ENCODE results near the gene TAF1B. TPM values are rescaled to one million over a fixed set of nuclear protein-coding genes. Genes with fewer than 3 reads are reported as not detected.

Gene TAF1B
- total and polyA plus RNA-seq, 2 donors (not counting 1 experiment from before 2014, with no cell fraction given) = 19.5 to 32.9 TPM

DNA sequence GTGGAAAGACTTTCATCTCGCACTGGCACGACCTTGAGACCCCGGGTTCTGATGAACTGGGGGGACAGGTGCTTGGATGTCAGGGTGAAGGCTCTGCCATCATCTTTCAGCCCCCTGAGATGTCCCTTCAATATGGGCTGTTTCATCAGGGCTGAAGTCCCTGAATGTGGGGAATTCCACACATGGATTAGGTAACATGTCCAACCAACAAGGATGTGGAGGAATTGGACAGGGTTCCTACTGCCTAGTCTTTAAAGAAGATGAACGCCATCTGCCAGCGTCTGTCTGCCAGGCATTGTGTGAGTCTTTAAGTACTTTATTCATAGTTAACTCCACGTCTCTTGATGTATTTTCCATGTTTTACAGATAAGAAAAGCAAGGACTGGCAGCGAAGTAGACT lies 102.3 kb downstream of the TAF1B start:
- no peak overlapping the region for H3K4me2 ChIP-seq (ENCODE audit: extremely low read depth, insufficient read depth, low read length)
- no peak for DNase-seq (ENCODE audit: low read depth in 2 of 2)

DNA sequence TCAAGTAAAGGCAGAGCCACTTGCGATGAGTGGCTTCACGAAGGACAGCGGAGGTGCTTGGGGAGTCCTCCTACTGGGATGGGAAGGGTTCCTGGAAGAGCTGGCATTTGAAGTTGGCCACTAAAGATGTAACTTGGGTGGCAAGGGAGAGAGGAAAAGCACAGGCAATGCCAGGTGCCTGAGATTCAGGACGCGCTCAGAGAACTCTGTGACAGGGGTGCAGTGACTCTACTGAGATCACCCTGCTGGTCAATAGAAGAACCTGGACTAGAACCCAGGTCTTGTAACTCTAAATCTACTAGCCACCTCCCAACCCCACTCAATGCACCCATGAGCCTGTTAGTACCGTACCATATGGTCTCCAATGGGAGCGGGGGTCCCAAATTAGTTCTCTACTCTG lies 102.8 kb downstream of the TAF1B start:
- Histone ChIP-seq H3K4me3 (replicated peaks in 1 of 4; ENCODE audit: control extremely low read depth in 1 of 4, insufficient read depth in 1 of 4, low read depth in 3 of 4, low read length in 4 of 4) (no peak overlapping the region), H3K36me3 (ENCODE audit: control insufficient read depth, insufficient read depth, low read length) (no peaks in the 10 kb centered on the region), H3K9ac (ENCODE audit: insufficient read depth, low read length) (no peak overlapping the region), H4K20me1 (ENCODE audit: control insufficient read depth, extremely low read depth, insufficient read depth, low read length) (no peaks in the 10 kb centered on the region), H3K27ac (ENCODE audit: insufficient read depth, low read length) (no peak overlapping the region), H2AFZ (ENCODE audit: low read length) (no peak overlapping the region), H3K27me3 (ENCODE audit: control insufficient read depth, insufficient read depth, low read length) (peaks cover 6% of the 10 kb centered on the region), H3K79me2 (ENCODE audit: control insufficient read depth, insufficient read depth, low read length) (no peaks in the 10 kb centered on the region), H3K9me3 (ENCODE audit: control insufficient read depth, insufficient read depth, low read depth, low read length) (no peaks in the 10 kb centered on the region), H3K4me1 (ENCODE audit: control insufficient read depth, extremely low read depth, insufficient read depth, low read length) (peaks cover 2% of the 10 kb centered on the region), H3K4me2 (ENCODE audit: extremely low read depth, insufficient read depth, low read length) (no peak overlapping the region)
- TF ChIP-seq EZH2 (IDR thresholded peaks at IDR 0.05; ENCODE audit: low read length, missing control alignments) = no peak
- TF ChIP-seq, protein P1, sequence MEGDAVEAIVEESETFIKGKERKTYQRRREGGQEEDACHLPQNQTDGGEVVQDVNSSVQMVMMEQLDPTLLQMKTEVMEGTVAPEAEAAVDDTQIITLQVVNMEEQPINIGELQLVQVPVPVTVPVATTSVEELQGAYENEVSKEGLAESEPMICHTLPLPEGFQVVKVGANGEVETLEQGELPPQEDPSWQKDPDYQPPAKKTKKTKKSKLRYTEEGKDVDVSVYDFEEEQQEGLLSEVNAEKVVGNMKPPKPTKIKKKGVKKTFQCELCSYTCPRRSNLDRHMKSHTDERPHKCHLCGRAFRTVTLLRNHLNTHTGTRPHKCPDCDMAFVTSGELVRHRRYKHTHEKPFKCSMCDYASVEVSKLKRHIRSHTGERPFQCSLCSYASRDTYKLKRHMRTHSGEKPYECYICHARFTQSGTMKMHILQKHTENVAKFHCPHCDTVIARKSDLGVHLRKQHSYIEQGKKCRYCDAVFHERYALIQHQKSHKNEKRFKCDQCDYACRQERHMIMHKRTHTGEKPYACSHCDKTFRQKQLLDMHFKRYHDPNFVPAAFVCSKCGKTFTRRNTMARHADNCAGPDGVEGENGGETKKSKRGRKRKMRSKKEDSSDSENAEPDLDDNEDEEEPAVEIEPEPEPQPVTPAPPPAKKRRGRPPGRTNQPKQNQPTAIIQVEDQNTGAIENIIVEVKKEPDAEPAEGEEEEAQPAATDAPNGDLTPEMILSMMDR (conservative IDR thresholded peaks at IDR 0.05 in 1 of 2, IDR thresholded peaks at IDR 0.05 in 1 of 2; ENCODE audit: low read depth in 1 of 2, low read length in 2 of 2) = no peak
- DNase-seq (ENCODE audit: low read depth in 2 of 2) = no peak

More for the DNA sequence above, 102.3 kb downstream of the TAF1B start:
- H3K79me2 ChIP-seq (ENCODE audit: control insufficient read depth, insufficient read depth, low read length) = no peaks in the 10 kb centered on the region
- H3K4me3 ChIP-seq (replicated peaks in 1 of 4; ENCODE audit: control extremely low read depth in 1 of 4, insufficient read depth in 1 of 4, low read depth in 3 of 4, low read length in 4 of 4) = no peak overlapping the region
- H3K27ac ChIP-seq (ENCODE audit: insufficient read depth, low read length) = no peak overlapping the region
- TF ChIP-seq, protein P1 (conservative IDR thresholded peaks at IDR 0.05 in 1 of 2, IDR thresholded peaks at IDR 0.05 in 1 of 2; ENCODE audit: low read depth in 1 of 2, low read length in 2 of 2) = no peak
- TF ChIP-seq EZH2 (IDR thresholded peaks at IDR 0.05; ENCODE audit: low read length, missing control alignments) = no peak
- no peak overlapping the region for H3K9ac ChIP-seq (ENCODE audit: insufficient read depth, low read length)
- no peaks in the 10 kb centered on the region for H3K36me3 ChIP-seq (ENCODE audit: control insufficient read depth, insufficient read depth, low read length)
- H2AFZ ChIP-seq (ENCODE audit: low read length) = no peak overlapping the region
- H3K4me1 ChIP-seq (ENCODE audit: control insufficient read depth, extremely low read depth, insufficient read depth, low read length) = peaks cover 2% of the 10 kb centered on the region
- H3K9me3 ChIP-seq (ENCODE audit: control insufficient read depth, insufficient read depth, low read depth, low read length) = no peaks in the 10 kb centered on the region
- peaks cover 6% of the 10 kb centered on the region for H3K27me3 ChIP-seq (ENCODE audit: control insufficient read depth, insufficient read depth, low read length)
- no peaks in the 10 kb centered on the region for H4K20me1 ChIP-seq (ENCODE audit: control insufficient read depth, extremely low read depth, insufficient read depth, low read length)

DNA sequence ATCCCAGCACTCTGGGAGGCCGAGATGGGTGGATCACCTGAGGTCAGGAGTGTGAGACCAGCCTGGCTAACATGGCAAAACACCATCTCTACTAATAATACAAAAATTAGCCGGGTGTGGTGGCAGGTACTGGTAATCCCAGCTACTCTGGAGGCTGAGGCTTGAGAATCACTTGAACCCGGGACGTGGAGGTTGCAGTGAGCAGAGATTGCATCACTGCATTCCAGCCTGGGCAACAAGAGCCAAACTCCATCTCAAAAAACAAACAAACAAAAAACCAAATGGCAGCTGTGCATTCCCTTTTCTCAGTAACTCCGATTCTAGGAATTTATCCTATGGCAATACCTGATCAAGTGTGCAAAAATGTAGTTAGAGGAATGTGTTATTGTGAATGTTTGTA lies 103.5 kb downstream of the TAF1B start:
- no peaks in the 10 kb centered on the region for H3K36me3 ChIP-seq (ENCODE audit: control insufficient read depth, insufficient read depth, low read length)
- DNase-seq (ENCODE audit: low read depth in 2 of 2) = no peak

More for the DNA sequence above, 103.5 kb downstream of the TAF1B start:
- no peak overlapping the region for H3K4me2 ChIP-seq (ENCODE audit: extremely low read depth, insufficient read depth, low read length)
- H3K27me3 ChIP-seq (ENCODE audit: control insufficient read depth, insufficient read depth, low read length) = peaks cover 6% of the 10 kb centered on the region
- TF ChIP-seq EZH2 (IDR thresholded peaks at IDR 0.05; ENCODE audit: low read length, missing control alignments) = no peak
- TF ChIP-seq, protein P1 (conservative IDR thresholded peaks at IDR 0.05 in 1 of 2, IDR thresholded peaks at IDR 0.05 in 1 of 2; ENCODE audit: low read depth in 1 of 2, low read length in 2 of 2) = no peak
- H4K20me1 ChIP-seq (ENCODE audit: control insufficient read depth, extremely low read depth, insufficient read depth, low read length) = no peaks in the 10 kb centered on the region
- no peaks in the 10 kb centered on the region for H3K79me2 ChIP-seq (ENCODE audit: control insufficient read depth, insufficient read depth, low read length)
- H3K4me3 ChIP-seq (replicated peaks in 1 of 4; ENCODE audit: control extremely low read depth in 1 of 4, insufficient read depth in 1 of 4, low read depth in 3 of 4, low read length in 4 of 4) = no peak overlapping the region
- H3K27ac ChIP-seq (ENCODE audit: insufficient read depth, low read length) = no peak overlapping the region
- H3K9me3 ChIP-seq (ENCODE audit: control insufficient read depth, insufficient read depth, low read depth, low read length) = no peaks in the 10 kb centered on the region
- H3K4me1 ChIP-seq (ENCODE audit: control insufficient read depth, extremely low read depth, insufficient read depth, low read length) = no peaks in the 10 kb centered on the region
- no peak overlapping the region for H2AFZ ChIP-seq (ENCODE audit: low read length)
- no peak overlapping the region for H3K9ac ChIP-seq (ENCODE audit: insufficient read depth, low read length)
